HEK293T (cell line): ENCODE results near the gene DDAH1.

ENCODE experiments used
- CTCF ChIA-PET: fragments of 350-600 bp; formaldehyde crosslinking; extraction: SDS; loops from one replicate; lab custom pipeline; 2021; ENCODE audit warnings: antibody characterized with exemption, inconsistent platforms; lab: Yijun Ruan, JAX
- POLR2A ChIA-PET: fragments of 350-600 bp; formaldehyde crosslinking; extraction: SDS; loops from one replicate; lab custom pipeline; 2020; ENCODE audit warnings: antibody characterized with exemption, inconsistent platforms; lab: Yijun Ruan, JAX
- DNase-seq: peaks from one replicate; pipeline ENCODE4 v3.0.0; 2012; ENCODE audit warnings: mixed read lengths; ENCODE audit errors: extremely low spot score
- ARNT ChIP-seq: fragments of 450-650 bp; IDR thresholded peaks from 2 replicates; pipeline ENCODE4 v1.6.1; 2017; ENCODE audit warnings: mild to moderate bottlenecking
- BHLHE40 ChIP-seq: fragments of 450-650 bp; IDR thresholded peaks from 2 replicates; pipeline ENCODE4 v1.6.1; 2016; ENCODE audit warnings: mild to moderate bottlenecking, moderate library complexity, borderline replicate concordance
- CTBP1 ChIP-seq: fragments of 450-650 bp; IDR thresholded peaks from 2 replicates; pipeline ENCODE4 v1.6.1; 2016; ENCODE audit warnings: borderline replicate concordance
- ELF4 ChIP-seq: fragments of 450-650 bp; IDR thresholded peaks from 2 replicates; pipeline ENCODE4 v1.6.1; 2017; ENCODE audit warnings: antibody characterized with exemption
- FOXA1 ChIP-seq: fragments of 450-650 bp; IDR thresholded peaks from 2 replicates; pipeline ENCODE4 v1.6.1; 2016; ENCODE audit warnings: mild to moderate bottlenecking
- FOXK2 ChIP-seq: fragments of 450-650 bp; IDR thresholded peaks from 2 replicates; pipeline ENCODE4 v1.6.1; 2016; ENCODE audit warnings: mild to moderate bottlenecking
- FOXM1 ChIP-seq: fragments of 450-650 bp; IDR thresholded peaks from 2 replicates; pipeline ENCODE4 v1.6.1; 2017; ENCODE audit warnings: mild to moderate bottlenecking, borderline replicate concordance
- HDGF ChIP-seq: fragments of 450-650 bp; IDR thresholded peaks from 2 replicates; pipeline ENCODE4 v1.6.1; 2017; ENCODE audit warnings: antibody characterized with exemption, borderline replicate concordance
- L3MBTL2 ChIP-seq: fragments of 450-650 bp; conservative IDR thresholded peaks from 2 replicates; pipeline ENCODE4 v1.6.1; 2016; ENCODE audit warnings: mild to moderate bottlenecking
- LEF1 ChIP-seq: fragments of 450-650 bp; IDR thresholded peaks from 2 replicates; pipeline ENCODE4 v1.6.1; 2017; ENCODE audit warnings: mild to moderate bottlenecking, borderline replicate concordance
- NFRKB ChIP-seq: fragments of 450-650 bp; IDR thresholded peaks from 2 replicates; pipeline ENCODE4 v1.6.1; 2016; ENCODE audit warnings: mild to moderate bottlenecking, moderate library complexity
- SP1 ChIP-seq: fragments of 450-650 bp; IDR thresholded peaks from 2 replicates; pipeline ENCODE4 v1.6.1; 2017
- SUZ12 ChIP-seq: fragments of 450-650 bp; IDR thresholded peaks from 2 replicates; pipeline ENCODE4 v1.6.1; 2016; ENCODE audit warnings: mild to moderate bottlenecking
- TARDBP ChIP-seq: fragments of 450-650 bp; IDR thresholded peaks from 2 replicates; pipeline ENCODE4 v1.6.1; 2016
- ZNF384 ChIP-seq: fragments of 450-650 bp; IDR thresholded peaks from 2 replicates; pipeline ENCODE4 v1.6.1; 2016
- TF ChIP-seq, protein P1 (sequence below): fragments of 450-650 bp; IDR thresholded peaks from 2 replicates; pipeline ENCODE4 v1.6.1; 2016

DDAH1 gene

DNA sequence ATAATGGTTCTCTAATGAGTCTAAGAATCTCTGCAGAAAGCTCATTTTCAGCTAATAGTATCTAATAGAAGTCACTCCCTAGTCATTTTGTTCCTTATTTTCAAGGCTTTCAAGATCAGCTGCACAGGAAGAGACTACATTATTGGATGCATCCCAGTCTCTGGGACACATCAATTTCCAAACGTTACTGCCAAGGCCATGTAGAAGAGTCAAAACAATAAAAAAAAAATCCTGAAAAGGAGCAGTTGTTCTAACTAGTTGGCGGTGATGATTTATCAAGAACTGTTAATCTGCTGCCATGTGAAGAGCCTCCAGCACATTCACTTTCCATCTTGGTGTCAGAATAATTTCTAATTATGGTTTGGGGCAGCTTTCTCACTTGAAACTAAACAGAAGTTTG lies 5.7 kb downstream of the DDAH1 start:
- ChIA-PET POLR2A (no interaction called here), CTCF (interaction anchor here (0.7 kb wide), 1 partner anchor 117 kb away, joined by 6 read pairs; no protein-coding TSS in a partner anchor)
- TF ChIP-seq FOXM1, result no peak
- no peak for TF ChIP-seq SP1
- no peak for TF ChIP-seq FOXA1
- no peak for TF ChIP-seq NFRKB
- TF ChIP-seq LEF1, result no peak
- no peak for TF ChIP-seq HDGF
- TF ChIP-seq L3MBTL2, result no peak
- no peak for TF ChIP-seq BHLHE40
- TF ChIP-seq, protein P1, sequence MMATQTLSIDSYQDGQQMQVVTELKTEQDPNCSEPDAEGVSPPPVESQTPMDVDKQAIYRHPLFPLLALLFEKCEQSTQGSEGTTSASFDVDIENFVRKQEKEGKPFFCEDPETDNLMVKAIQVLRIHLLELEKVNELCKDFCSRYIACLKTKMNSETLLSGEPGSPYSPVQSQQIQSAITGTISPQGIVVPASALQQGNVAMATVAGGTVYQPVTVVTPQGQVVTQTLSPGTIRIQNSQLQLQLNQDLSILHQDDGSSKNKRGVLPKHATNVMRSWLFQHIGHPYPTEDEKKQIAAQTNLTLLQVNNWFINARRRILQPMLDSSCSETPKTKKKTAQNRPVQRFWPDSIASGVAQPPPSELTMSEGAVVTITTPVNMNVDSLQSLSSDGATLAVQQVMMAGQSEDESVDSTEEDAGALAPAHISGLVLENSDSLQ, result no peak
- no peak for TF ChIP-seq ELF4
- TF ChIP-seq CTBP1, result no peak
- no peak for TF ChIP-seq FOXK2
- no peak for TF ChIP-seq SUZ12
- no peak for DNase-seq

DNA sequence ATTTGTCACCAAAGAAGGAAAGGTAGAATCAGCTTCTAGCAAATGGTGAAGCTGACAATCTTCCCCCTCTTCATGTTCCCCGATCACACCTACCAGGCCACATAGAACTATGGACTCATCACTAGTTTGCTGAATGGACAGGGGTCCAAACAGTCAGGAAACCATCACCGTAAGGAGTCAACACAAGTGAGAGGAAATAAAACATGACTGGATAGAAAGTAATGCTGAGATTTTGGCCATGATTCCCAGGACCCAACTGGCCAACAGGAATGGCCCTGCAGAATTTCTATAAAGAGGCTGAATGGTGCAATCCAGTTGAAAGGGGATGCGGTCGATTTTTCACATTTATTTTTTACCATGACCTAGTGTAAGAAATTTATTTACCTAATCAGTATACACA lies 10.7 kb downstream of the DDAH1 start:
- no peak for DNase-seq
- ChIA-PET POLR2A (no interaction called here), CTCF (no interaction called here)
- TF ChIP-seq CTBP1 (no peak), FOXA1 (no peak), FOXK2 (no peak), ARNT (no peak), FOXM1 (no peak), NFRKB (no peak), SUZ12 (no peak), HDGF (no peak), LEF1 (no peak), L3MBTL2 (no peak), TARDBP (no peak), ZNF384 (no peak), SP1 (no peak), BHLHE40 (no peak), ELF4 (no peak)
- TF ChIP-seq, protein P1, result no peak

- CTCF ChIA-PET, result interaction anchor here (0.7 kb wide), 1 partner anchor 159 kb away, joined by 3 read pairs; no protein-coding TSS in a partner anchor
- POLR2A ChIA-PET, result no interaction called here
- no peak for DNase-seq
- TF ChIP-seq LEF1, result no peak
- no peak for TF ChIP-seq FOXA1
- TF ChIP-seq HDGF, result no peak
- no peak for TF ChIP-seq ELF4
- TF ChIP-seq NFRKB, result no peak
- TF ChIP-seq SUZ12, result no peak
- TF ChIP-seq CTBP1, result no peak
- TF ChIP-seq, protein P1, result no peak
- no peak for TF ChIP-seq BHLHE40
- TF ChIP-seq FOXM1, result no peak
- TF ChIP-seq SP1, result no peak
- TF ChIP-seq TARDBP, result no peak
Measured at GRCh38 chr1:85453640-85454194, 11.2 kb downstream of the DDAH1 start.

DNA sequence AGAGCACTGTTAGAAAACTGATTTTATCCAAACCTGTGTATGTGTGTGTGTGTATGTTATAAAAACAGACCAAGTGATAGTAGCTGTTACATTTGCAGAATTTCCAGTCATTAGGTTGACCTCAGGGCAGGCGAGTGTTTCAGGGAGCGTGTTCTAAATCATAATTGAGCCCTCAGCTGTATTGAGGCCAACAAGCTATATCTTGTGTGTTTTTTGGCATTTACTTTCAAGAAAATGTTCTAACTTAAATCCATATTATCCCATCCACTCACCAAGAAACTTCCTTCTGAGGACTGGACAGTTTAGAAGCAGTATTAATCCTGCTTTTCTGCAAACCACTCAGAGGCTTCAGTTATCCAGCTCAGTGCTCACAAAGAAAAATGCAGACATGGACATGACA lies 12.0 kb downstream of the DDAH1 start:
- DNase-seq, result no peak
- ChIA-PET CTCF (interaction anchor here (0.5 to 0.7 kb wide), 5 partner anchors 13 to 878 kb away, joined by 3 to 10 read pairs (median 3); no protein-coding TSS in a partner anchor), POLR2A (no interaction called here)
- TF ChIP-seq ZNF384, result no peak
- TF ChIP-seq BHLHE40, result no peak
- no peak for TF ChIP-seq FOXA1
- no peak for TF ChIP-seq FOXK2
- no peak for TF ChIP-seq ARNT
- no peak for TF ChIP-seq SUZ12
- no peak for TF ChIP-seq TARDBP
- TF ChIP-seq, protein P1, result no peak
- TF ChIP-seq CTBP1, result no peak
- no peak for TF ChIP-seq L3MBTL2
- no peak for TF ChIP-seq ELF4
- no peak for TF ChIP-seq FOXM1
- no peak for TF ChIP-seq LEF1
- TF ChIP-seq NFRKB, result no peak
- TF ChIP-seq HDGF, result no peak
- no peak for TF ChIP-seq SP1

- ChIA-PET CTCF (interaction anchor here (0.7 kb wide), 1 partner anchor 1022 kb away, joined by 3 read pairs; no protein-coding TSS in a partner anchor), POLR2A (no interaction called here)
- DNase-seq, result no peak
- TF ChIP-seq FOXA1, result no peak
- TF ChIP-seq SP1, result no peak
- no peak for TF ChIP-seq ELF4
- TF ChIP-seq LEF1, result no peak
- no peak for TF ChIP-seq FOXK2
- TF ChIP-seq SUZ12, result no peak
- no peak for TF ChIP-seq NFRKB
- TF ChIP-seq FOXM1, result no peak
- no peak for TF ChIP-seq CTBP1
- no peak for TF ChIP-seq ARNT
- no peak for TF ChIP-seq TARDBP
- no peak for TF ChIP-seq L3MBTL2
- no peak for TF ChIP-seq BHLHE40
- no peak for TF ChIP-seq ZNF384
- TF ChIP-seq, protein P1, result no peak
- TF ChIP-seq HDGF, result no peak
Measured at GRCh38 chr1:85451236-85451830, 13.6 kb downstream of the DDAH1 start.
